ENCODE data around the gene VWA8. TPM values are rescaled to one million over a fixed set of nuclear protein-coding genes. Genes with fewer than 3 reads are reported as not detected.
"Not testable (repeated sequence)": the region's sequence is repeated elsewhere in the genome, so short reads cannot be mapped to it uniquely, and the experiment has no call there.

The VWA8 gene
- polyA plus RNA-seq, 3 donors = 2.0 to 4.4 (median 3.4) TPM

GRCh38 chr13:41900918-41901317, 60.0 kb downstream of the VWA8 start:
- no peaks in the 10 kb centered on the region for H3K79me2 ChIP-seq (ENCODE audit: insufficient read depth, low read length)

DNA sequence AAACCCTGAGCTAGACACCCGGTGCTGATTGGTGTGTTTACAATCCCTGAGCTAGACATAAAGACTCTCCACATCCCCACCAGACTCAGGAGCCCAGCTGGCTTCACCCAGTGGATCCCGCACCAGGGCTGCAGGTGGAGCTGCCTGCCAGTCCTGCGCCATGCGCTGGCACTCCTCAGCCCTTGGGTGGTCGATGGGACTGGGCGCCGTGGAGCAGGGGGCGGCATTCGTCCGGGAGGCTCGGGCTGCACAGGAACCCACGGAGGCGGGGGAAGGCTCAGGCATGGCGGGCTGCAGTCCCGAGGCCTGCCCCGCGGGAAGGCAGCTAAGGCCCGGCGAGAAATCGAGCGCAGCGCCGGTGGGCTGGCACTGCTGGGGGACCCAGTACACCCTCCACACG, 62.5 kb downstream of the VWA8 start:
- H3K4me2 ChIP-seq (replicated peaks; ENCODE audit: extremely low read depth, low read length, poor library complexity, severe bottlenecking); H3K4me1 ChIP-seq (ENCODE audit: control insufficient read depth in 1 of 2, insufficient read depth in 2 of 2, low read length in 2 of 2); H2AFZ ChIP-seq (ENCODE audit: insufficient read depth, low read depth, low read length, poor library complexity, severe bottlenecking); H3K27me3 ChIP-seq (ENCODE audit: control insufficient read depth in 2 of 2, insufficient read depth in 2 of 2, low read length in 2 of 2); H3K4me3 ChIP-seq (replicated peaks in 1 of 3; ENCODE audit: low read depth in 2 of 3, low read length in 3 of 3); H3K4me1 Mint-ChIP-seq; H3K27ac Mint-ChIP-seq; H4K20me1 ChIP-seq (ENCODE audit: insufficient read depth, low read length); H3K9me3 ChIP-seq (replicated peaks in 1 of 2; ENCODE audit: control insufficient read depth in 1 of 2, insufficient read depth in 1 of 2, low read length in 2 of 2); DNase-seq; H3K4me3 Mint-ChIP-seq; H3K27me3 Mint-ChIP-seq (ENCODE audit: low read depth in 3 of 3); H3K79me2 ChIP-seq (ENCODE audit: insufficient read depth, low read length); H3K27ac ChIP-seq (ENCODE audit: low read depth in 1 of 2, low read length in 2 of 2); intact Hi-C loops (cut with micrococcal nuclease); H3K9ac ChIP-seq (ENCODE audit: insufficient read depth, low read length, poor library complexity, severe bottlenecking); H3K36me3 ChIP-seq (replicated peaks in 1 of 2; ENCODE audit: control insufficient read depth in 1 of 2, insufficient read depth in 2 of 2, low read length in 2 of 2): not testable (repeated sequence)
- 100% methylated on average over 4 of the region's 24 CpGs for WGBS (ENCODE audit: insufficient coverage)
- peaks cover 13 to 17% of the 10 kb centered on the region in 2 donors for H3K36me3 Mint-ChIP-seq
- peaks cover 0 to 13% (median 9%) of the 10 kb centered on the region in 7 donors for H3K9me3 Mint-ChIP-seq

More at GRCh38 chr13:41900918-41901317, 60.0 kb downstream of the VWA8 start:
- Histone ChIP-seq H3K27ac (ENCODE audit: low read depth in 1 of 2, low read length in 2 of 2) (no peak overlapping the region), H3K4me1 (ENCODE audit: control insufficient read depth in 1 of 2, insufficient read depth in 2 of 2, low read length in 2 of 2) (no peaks in the 10 kb centered on the region), H2AFZ (ENCODE audit: insufficient read depth, low read depth, low read length, poor library complexity, severe bottlenecking) (no peak overlapping the region), H3K4me3 (replicated peaks in 1 of 3; ENCODE audit: low read depth in 2 of 3, low read length in 3 of 3) (no peak overlapping the region), H3K4me2 (replicated peaks; ENCODE audit: extremely low read depth, low read length, poor library complexity, severe bottlenecking) (no peak overlapping the region), H3K27me3 (ENCODE audit: control insufficient read depth in 2 of 2, insufficient read depth in 2 of 2, low read length in 2 of 2) (no peaks in the 10 kb centered on the region), H3K36me3 (replicated peaks in 1 of 2; ENCODE audit: control insufficient read depth in 1 of 2, insufficient read depth in 2 of 2, low read length in 2 of 2) (no peaks in the 10 kb centered on the region), H3K9ac (ENCODE audit: insufficient read depth, low read length, poor library complexity, severe bottlenecking) (no peak overlapping the region), H4K20me1 (ENCODE audit: insufficient read depth, low read length) (no peaks in the 10 kb centered on the region), H3K9me3 (replicated peaks in 1 of 2; ENCODE audit: control insufficient read depth in 1 of 2, insufficient read depth in 1 of 2, low read length in 2 of 2) (peaks cover 0 to 3% of the 10 kb centered on the region in 2 donors)
- Mint-ChIP-seq H3K4me3 (no peak overlapping the region), H3K36me3 (peaks cover 16 to 20% of the 10 kb centered on the region in 2 donors), H3K9me3 (peaks cover 0 to 10% (median 8%) of the 10 kb centered on the region in 7 donors), H3K4me1 (no peaks in the 10 kb centered on the region), H3K27ac (peak overlapping the region in 1 of 7 donors; percentile 33), H3K27me3 (ENCODE audit: low read depth in 3 of 3) (no peaks in the 10 kb centered on the region)
- no peak for DNase-seq
- no peak for TF ChIP-seq CTCF (IDR thresholded peaks at IDR 0.05)
- intact Hi-C loops (cut with micrococcal nuclease) = no loop called here
